ENCODE measurements around the gene MAZ. TPM values are rescaled to one million over a fixed set of nuclear protein-coding genes. Genes with fewer than 3 reads are reported as not detected.
"Not testable (repeated sequence)": the region's sequence is repeated elsewhere in the genome, so short reads cannot be mapped to it uniquely, and the experiment has no call there.

Gene MAZ
- total RNA-seq, 1 experiment from 2014 or later = 256 TPM

- no peak for TF ChIP-seq CTCF (IDR thresholded peaks at IDR 0.05 in 2 of 3, conservative IDR thresholded peaks at IDR 0.05 in 1 of 3; ENCODE audit: borderline replicate concordance in 1 of 3, insufficient read depth in 1 of 3, low read depth in 2 of 3, low read length in 2 of 3)
- TF ChIP-seq EZH2phosphoT487 (IDR thresholded peaks at IDR 0.05; ENCODE audit: borderline replicate concordance) = no peak
- no peak for TF ChIP-seq POLR2AphosphoS5 (IDR thresholded peaks at IDR 0.05; ENCODE audit: low read depth, low read length)
Observed at GRCh38 chr16:29760567-29761279, 45.6 kb upstream of the MAZ start (continued).

DNA sequence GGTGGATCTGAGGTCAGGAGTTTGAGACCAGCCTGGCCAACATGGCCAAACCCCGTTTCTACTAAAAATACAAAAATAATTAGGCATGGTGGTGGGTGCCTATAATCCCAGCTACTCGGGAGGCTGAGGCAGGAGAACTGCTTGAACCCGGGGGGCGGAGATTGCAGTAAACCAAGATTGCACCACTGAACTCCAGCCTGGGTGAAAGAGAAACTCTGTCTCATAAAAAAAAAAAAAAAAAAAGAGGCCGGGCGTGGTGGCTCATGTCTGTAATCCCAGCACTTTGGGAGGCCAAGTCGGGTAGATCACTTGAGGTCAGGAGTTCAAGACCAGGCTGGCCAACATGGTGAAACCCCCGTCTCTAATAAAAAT is 45.1 kb upstream of the MAZ start:
- POLR2A ChIA-PET; H3K9me2 ChIP-seq (ENCODE audit: insufficient read depth); CTCF ChIA-PET; H3K36me3 ChIP-seq (ENCODE audit: control insufficient read depth in 1 of 2, insufficient read depth in 2 of 2, low read length in 2 of 2); H3K27me3 ChIP-seq (ENCODE audit: insufficient read depth, low read length); intact Hi-C loops (cut with micrococcal nuclease); H3K4me3 ChIP-seq (replicated peaks in 1 of 2; ENCODE audit: low read depth in 1 of 2, low read length in 2 of 2); ATAC-seq; H3K9me3 ChIP-seq (ENCODE audit: control insufficient read depth in 1 of 2, insufficient read depth in 1 of 2, low read depth in 1 of 2, low read length in 2 of 2); RAD21 ChIA-PET (ENCODE audit: low non-redundant PET in 1 of 2, low total read pairs in 2 of 2, uncharacterized antibody in 2 of 2, unreplicated experiment in 2 of 2); H3K27ac ChIP-seq (ENCODE audit: low read depth, low read length); H3K9ac ChIP-seq (ENCODE audit: low read length); H3K79me2 ChIP-seq (ENCODE audit: insufficient read depth, low read length); H4K20me1 ChIP-seq (ENCODE audit: insufficient read depth); H3K4me2 ChIP-seq (ENCODE audit: low read length); BruUV-seq (replicated peaks); DNase-seq (ENCODE audit: low read depth, low spot score); H2AFZ ChIP-seq (ENCODE audit: low read depth, low read length, poor library complexity, severe bottlenecking): not testable (repeated sequence)
- peaks cover 20% of the 10 kb centered on the region in 2 experiments for H3K4me1 ChIP-seq (ENCODE audit: control insufficient read depth in 1 of 2, insufficient read depth in 2 of 2, low read length in 2 of 2)

DNA sequence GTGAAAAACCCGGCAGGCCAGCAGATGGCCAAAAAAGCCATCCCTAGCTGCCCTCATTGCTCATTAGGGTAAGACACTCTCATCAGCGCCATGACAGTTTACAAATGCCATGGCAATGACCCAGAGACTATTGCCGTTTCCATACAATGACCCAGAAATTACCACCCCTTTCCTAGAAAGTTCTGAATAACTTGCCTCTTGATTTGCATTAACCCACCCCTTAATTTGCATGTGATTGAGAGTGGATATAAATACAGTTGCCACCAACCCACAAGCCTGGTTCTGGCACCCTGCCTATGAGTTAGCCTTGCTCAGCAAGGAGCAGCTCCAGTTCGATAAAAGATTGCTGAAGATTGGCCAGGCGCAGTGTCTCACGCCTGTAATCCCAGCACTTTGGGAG is 44.4 kb upstream of the MAZ start:
- H3K9me2 ChIP-seq (ENCODE audit: insufficient read depth) = no peaks in the 10 kb centered on the region
- H3K27me3 ChIP-seq (ENCODE audit: insufficient read depth, low read length) = no peaks in the 10 kb centered on the region
- no peak overlapping the region for H3K9ac ChIP-seq (ENCODE audit: low read length)
- peaks cover 20% of the 10 kb centered on the region in 2 experiments for H3K4me1 ChIP-seq (ENCODE audit: control insufficient read depth in 1 of 2, insufficient read depth in 2 of 2, low read length in 2 of 2)
- no peaks in the 10 kb centered on the region for H3K9me3 ChIP-seq (ENCODE audit: control insufficient read depth in 1 of 2, insufficient read depth in 1 of 2, low read depth in 1 of 2, low read length in 2 of 2)
- DNase-seq (ENCODE audit: low read depth, low spot score) (no peak), ATAC-seq (no peak)
- no peaks in the 10 kb centered on the region for H4K20me1 ChIP-seq (ENCODE audit: insufficient read depth)
- intact Hi-C loops (cut with micrococcal nuclease) = no loop called here
- no peak overlapping the region for H3K4me2 ChIP-seq (ENCODE audit: low read length)
- no peaks in the 10 kb centered on the region for H3K36me3 ChIP-seq (ENCODE audit: control insufficient read depth in 1 of 2, insufficient read depth in 2 of 2, low read length in 2 of 2)
- CTCF ChIA-PET = no interaction called here
- no peak overlapping the region for H2AFZ ChIP-seq (ENCODE audit: low read depth, low read length, poor library complexity, severe bottlenecking)
- H3K79me2 ChIP-seq (ENCODE audit: insufficient read depth, low read length) = no peaks in the 10 kb centered on the region
- no peak overlapping the region for H3K27ac ChIP-seq (ENCODE audit: low read depth, low read length)
- POLR2A ChIA-PET = interaction anchor here (0.6 kb wide), 1 partner anchor 888 kb away, joined by 3 read pairs; no protein-coding TSS in a partner anchor
- RAD21 ChIA-PET (ENCODE audit: low non-redundant PET in 1 of 2, low total read pairs in 2 of 2, uncharacterized antibody in 2 of 2, unreplicated experiment in 2 of 2) = no interaction called here
- no peak overlapping the region for H3K4me3 ChIP-seq (replicated peaks in 1 of 2; ENCODE audit: low read depth in 1 of 2, low read length in 2 of 2)
- no TSS peak for BruUV-seq (replicated peaks)
- no peak for TF ChIP-seq SRF (IDR thresholded peaks at IDR 0.05; ENCODE audit: low read depth)
- TF ChIP-seq ELF1 (IDR thresholded peaks at IDR 0.05; ENCODE audit: borderline replicate concordance, low read depth) = no peak
- TF ChIP-seq ZFX (IDR thresholded peaks at IDR 0.05) = no peak
- TF ChIP-seq, protein P1, sequence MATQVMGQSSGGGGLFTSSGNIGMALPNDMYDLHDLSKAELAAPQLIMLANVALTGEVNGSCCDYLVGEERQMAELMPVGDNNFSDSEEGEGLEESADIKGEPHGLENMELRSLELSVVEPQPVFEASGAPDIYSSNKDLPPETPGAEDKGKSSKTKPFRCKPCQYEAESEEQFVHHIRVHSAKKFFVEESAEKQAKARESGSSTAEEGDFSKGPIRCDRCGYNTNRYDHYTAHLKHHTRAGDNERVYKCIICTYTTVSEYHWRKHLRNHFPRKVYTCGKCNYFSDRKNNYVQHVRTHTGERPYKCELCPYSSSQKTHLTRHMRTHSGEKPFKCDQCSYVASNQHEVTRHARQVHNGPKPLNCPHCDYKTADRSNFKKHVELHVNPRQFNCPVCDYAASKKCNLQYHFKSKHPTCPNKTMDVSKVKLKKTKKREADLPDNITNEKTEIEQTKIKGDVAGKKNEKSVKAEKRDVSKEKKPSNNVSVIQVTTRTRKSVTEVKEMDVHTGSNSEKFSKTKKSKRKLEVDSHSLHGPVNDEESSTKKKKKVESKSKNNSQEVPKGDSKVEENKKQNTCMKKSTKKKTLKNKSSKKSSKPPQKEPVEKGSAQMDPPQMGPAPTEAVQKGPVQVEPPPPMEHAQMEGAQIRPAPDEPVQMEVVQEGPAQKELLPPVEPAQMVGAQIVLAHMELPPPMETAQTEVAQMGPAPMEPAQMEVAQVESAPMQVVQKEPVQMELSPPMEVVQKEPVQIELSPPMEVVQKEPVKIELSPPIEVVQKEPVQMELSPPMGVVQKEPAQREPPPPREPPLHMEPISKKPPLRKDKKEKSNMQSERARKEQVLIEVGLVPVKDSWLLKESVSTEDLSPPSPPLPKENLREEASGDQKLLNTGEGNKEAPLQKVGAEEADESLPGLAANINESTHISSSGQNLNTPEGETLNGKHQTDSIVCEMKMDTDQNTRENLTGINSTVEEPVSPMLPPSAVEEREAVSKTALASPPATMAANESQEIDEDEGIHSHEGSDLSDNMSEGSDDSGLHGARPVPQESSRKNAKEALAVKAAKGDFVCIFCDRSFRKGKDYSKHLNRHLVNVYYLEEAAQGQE (IDR thresholded peaks at IDR 0.05; ENCODE audit: low read depth) = no peak
- TF ChIP-seq RAD21 (IDR thresholded peaks at IDR 0.05; ENCODE audit: low read depth) = no peak
- TF ChIP-seq CEBPB (IDR thresholded peaks at IDR 0.05; ENCODE audit: low read depth) = no peak
- no peak for TF ChIP-seq EZH2 (IDR thresholded peaks at IDR 0.05)
